HG02759 (cell line): Measurements from ENCODE around the gene DOCK6.

Source experiments
- ATAC-seq: cut with Tn5 transposase; IDR thresholded peaks from one replicate; pipeline ENCODE4 v1.9.1; 2021; ENCODE audit warnings: mild to moderate bottlenecking, moderate library complexity; ENCODE audit not compliant: unreplicated experiment

Gene DOCK6

GRCh38 chr19:11274533-11275086 is 12.3 kb upstream of the DOCK6 start:
- no peak for ATAC-seq

GRCh38 chr19:11273989-11274388 is 11.7 kb upstream of the DOCK6 start:
- ATAC-seq, result no peak

GRCh38 chr19:11273296-11273695 is 11.0 kb upstream of the DOCK6 start:
- no peak for ATAC-seq

- no peak for ATAC-seq
Observed at GRCh38 chr19:11269408-11269807, 7.1 kb upstream of the DOCK6 start.

GRCh38 chr19:11268783-11269267 is 6.5 kb upstream of the DOCK6 start:
- no peak for ATAC-seq

GRCh38 chr19:11267316-11268085 is 5.2 kb upstream of the DOCK6 start:
- no peak for ATAC-seq

- no peak for ATAC-seq
Observed at GRCh38 chr19:11265785-11266236, 3.5 kb upstream of the DOCK6 start.

- no peak for ATAC-seq
Observed at GRCh38 chr19:11265177-11265784, 3.0 kb upstream of the DOCK6 start.

- no peak for ATAC-seq
Observed at GRCh38 chr19:11264452-11265176, 2.3 kb upstream of the DOCK6 start.

GRCh38 chr19:11263726-11264125 is 1.4 kb upstream of the DOCK6 start:
- ATAC-seq, result no peak

- no peak for ATAC-seq
Observed at GRCh38 chr19:11261431-11261970, 823 bp downstream of the DOCK6 start.

- no peak for ATAC-seq
Observed at GRCh38 chr19:11260996-11261395, 1.3 kb downstream of the DOCK6 start.

GRCh38 chr19:11257846-11258380 is 4.4 kb downstream of the DOCK6 start:
- no peak for ATAC-seq

GRCh38 chr19:11256189-11256588 is 6.1 kb downstream of the DOCK6 start:
- ATAC-seq, result no peak

GRCh38 chr19:11254666-11255065 is 7.7 kb downstream of the DOCK6 start:
- ATAC-seq, result no peak

GRCh38 chr19:11252665-11253355 is 9.5 kb downstream of the DOCK6 start:
- no peak for ATAC-seq

GRCh38 chr19:11251650-11252314 is 10.5 kb downstream of the DOCK6 start:
- ATAC-seq, result no peak

- no peak for ATAC-seq
Observed at GRCh38 chr19:11251217-11251616, 11.1 kb downstream of the DOCK6 start.

- ATAC-seq, result no peak
Observed at GRCh38 chr19:11248852-11249251, 13.5 kb downstream of the DOCK6 start.

GRCh38 chr19:11247934-11248333 is 14.4 kb downstream of the DOCK6 start:
- ATAC-seq, result no peak
